ENCODE data around the gene BTG3.

- TF ChIP-seq RAD21 (CRISPR knock-in tag; conservative IDR thresholded peaks at IDR 0.05 in 1 of 2, IDR thresholded peaks at IDR 0.05 in 1 of 2) (no peak), FOXO4 (CRISPR knock-in tag; IDR thresholded peaks at IDR 0.05) (no peak), HDAC1 (IDR thresholded peaks at IDR 0.05) (no peak), CREB3 (tag; conservative IDR thresholded peaks at IDR 0.05; ENCODE audit: low read depth) (no peak), YY1 (IDR thresholded peaks at IDR 0.05; ENCODE audit: borderline replicate concordance in 1 of 3, control insufficient read depth in 1 of 3, extremely low read depth in 1 of 3, insufficient read depth in 3 of 3, insufficient read length in 1 of 3, insufficient replicate concordance in 2 of 3, low read depth in 1 of 3, low read length in 2 of 3) (no peak), PKNOX1 (IDR thresholded peaks at IDR 0.05) (no peak), SAFB2 (IDR thresholded peaks at IDR 0.05; ENCODE audit: borderline replicate concordance, low read depth, low read length, severe bottlenecking) (no peak), ARNT (IDR thresholded peaks at IDR 0.05) (no peak), XRCC3 (IDR thresholded peaks at IDR 0.05) (no peak)
These were observed 28.1 kb upstream of the BTG3 start for GRCh38 chr21:17640821-17641220.

Data from K562 (cell line).